K562 (cell line): ENCODE results near the gene KCNN4. TPM values are rescaled to one million over a fixed set of nuclear protein-coding genes. Genes with fewer than 3 reads are reported as not detected.

ENCODE experiments used
- ATAC-seq: fragments of 200-7000 bp; cut with Tn5 transposase; 3 replicates; pipeline ENCODE4 v1.9.1; 2020; ENCODE audit warnings: moderate library complexity
- BruUV-seq: library from RNA; stranded (reverse); fragments of 400-500 nt; replicated peaks from 2 replicates; lab custom pipeline; 2021; lab: Mats Ljungman, UMichigan
- CTCF ChIA-PET: fragments of 300-600 bp; formaldehyde crosslinking; extraction: SDS; loops from one replicate; lab custom pipeline; 2021; ENCODE audit warnings: low intra/inter-chr PET ratio; lab: Yijun Ruan, JAX
- POLR2A ChIA-PET: fragments of 300-600, 350-650 bp; sonication (Branson Sonifier 250); formaldehyde crosslinking; extraction: SDS; loops from one replicate; lab custom pipeline; 2021; ENCODE audit warnings: antibody characterized with exemption, inconsistent platforms; lab: Yijun Ruan, JAX
- DNase-seq, 4 experiments: peaks; one replicate each; pipeline versions ENCODE4 v3.0.0 to v3.0.0-alpha.2; 2011 to 2018; ENCODE audit warnings: low spot score in 3 of 4, mixed read lengths in 3 of 4; ENCODE audit errors: extremely low read depth in 1 of 4
- FAIRE-seq: peaks from 2 replicates; lab custom pipeline; 2011; peaks lifted over from hg19 to GRCh38; lab: Jason Lieb, UNC
- H2AFZ ChIP-seq: 2 replicates; pipeline ENCODE4 v1.6.0; 2011; ENCODE audit warnings: low read depth, low read length, control low read depth, inconsistent platforms
- H3K27ac ChIP-seq: fragments of 200-600 bp; 3 replicates; pipeline ENCODE4 v1.8.0; 2011; ENCODE audit warnings: low read depth, mild to moderate bottlenecking, control low read depth, inconsistent platforms, low read length, moderate library complexity, mixed read lengths; ENCODE audit errors: extremely low read depth
- H3K27me3 ChIP-seq, 2 experiments: fragments of 300-600 bp in 1 of 2; 2 replicates in 1 of 2; 3 replicates in 1 of 2; pipeline versions ENCODE4 v1.6.0 to v1.8.0; 2011; ENCODE audit warnings: inconsistent platforms in 2 of 2, low read length in 2 of 2, mild to moderate bottlenecking in 1 of 2, mixed read lengths in 1 of 2, moderate library complexity in 1 of 2; ENCODE audit not compliant: control insufficient read depth in 2 of 2, insufficient read depth in 2 of 2
- H3K36me3 ChIP-seq: fragments of 300-600 bp; 3 replicates; pipeline ENCODE4 v1.8.0; 2011; ENCODE audit warnings: mild to moderate bottlenecking, low read length, inconsistent platforms; ENCODE audit not compliant: control insufficient read depth, insufficient read depth
- H3K4me1 ChIP-seq, 2 experiments: fragments of 200-600 bp in 1 of 2; replicated peaks in 1 of 2; 2 replicates in 1 of 2; 3 replicates in 1 of 2; pipeline versions ENCODE4 v1.5.1 to v1.8.0; 2011; ENCODE audit warnings: inconsistent platforms in 2 of 2, low read length in 2 of 2, mild to moderate bottlenecking in 1 of 2, mixed read lengths in 1 of 2, moderate library complexity in 1 of 2; ENCODE audit not compliant: control insufficient read depth in 2 of 2, insufficient read depth in 2 of 2
- H3K4me2 ChIP-seq: 2 replicates; pipeline ENCODE4 v1.6.1; 2011; ENCODE audit warnings: low read length, control low read depth, inconsistent platforms, mixed read lengths; ENCODE audit not compliant: insufficient read depth
- H3K4me3 ChIP-seq: fragments of 200-600 bp; sonication (generic), shearing (Covaris generic); 2 replicates; pipeline ENCODE4 v1.5.1; 2016; ENCODE audit warnings: control low read depth, inconsistent platforms
- H3K79me2 ChIP-seq: fragments of 200-600 bp; 3 replicates; pipeline ENCODE4 v1.8.0; 2011; ENCODE audit warnings: low read length, inconsistent platforms; ENCODE audit not compliant: control insufficient read depth, insufficient read depth
- H3K9ac ChIP-seq, 2 experiments: 2 replicates each; pipeline versions ENCODE4 v1.6.0 to v1.6.1; 2011; ENCODE audit warnings: low read depth in 2 of 2, low read length in 2 of 2, control low read depth in 1 of 2, inconsistent platforms in 1 of 2, mild to moderate bottlenecking in 1 of 2, mixed read lengths in 1 of 2; ENCODE audit not compliant: insufficient read depth in 1 of 2
- H3K9me1 ChIP-seq: one replicate; pipeline ENCODE4 v1.6.0; 2011; ENCODE audit warnings: inconsistent platforms, mild to moderate bottlenecking, low read length, moderate library complexity; ENCODE audit not compliant: control insufficient read depth, insufficient read depth
- H3K9me3 ChIP-seq: replicated peaks from 2 replicates; pipeline ENCODE4 v1.5.1; 2011; ENCODE audit warnings: low read depth, low read length, inconsistent platforms; ENCODE audit not compliant: control insufficient read depth, insufficient read depth
- H4K20me1 ChIP-seq: replicated peaks from 2 replicates; pipeline ENCODE4 v1.6.1; 2011; ENCODE audit warnings: low read length, inconsistent platforms, mixed read lengths; ENCODE audit not compliant: control insufficient read depth, insufficient read depth
- HOMEZ ChIP-seq: fragments of 250-450 bp; sonication (Bioruptor Pico); IDR thresholded peaks from 2 replicates; pipeline ENCODE4 v1.4.0; 2020; ENCODE audit warnings: mild to moderate bottlenecking, moderate library complexity
- MITF ChIP-seq: IDR thresholded peaks from 2 replicates; pipeline ENCODE4 v1.6.1; 2014; ENCODE audit warnings: antibody characterized with exemption
- NFIC ChIP-seq: fragments of 450-650 bp; IDR thresholded peaks from 2 replicates; pipeline ENCODE4 v1.6.1; 2017; ENCODE audit warnings: mild to moderate bottlenecking, inconsistent platforms
- ZBTB9 ChIP-seq: fragments of 450-650 bp; formaldehyde crosslinking; IDR thresholded peaks from 2 replicates; pipeline ENCODE4 v1.4.0; 2020; ENCODE audit warnings: mild to moderate bottlenecking, moderate library complexity
- ZNF197 ChIP-seq: fragments of 200-800 bp; sonication (Bioruptor generic); IDR thresholded peaks from 2 replicates; pipeline ENCODE4 v1.6.1; 2016; ENCODE audit warnings: low read depth, missing genetic modification characterization, missing compliant biosample characterization
- ZNF318 ChIP-seq, 2 experiments: fragments of 450-650 bp; IDR thresholded peaks; 2 replicates each; pipeline ENCODE4 v1.6.1; 2016; ENCODE audit warnings: mild to moderate bottlenecking in 2 of 2, borderline replicate concordance in 1 of 2, low read depth in 1 of 2, moderate library complexity in 1 of 2
- ZNF75A ChIP-seq: fragments of 450-650 bp; formaldehyde crosslinking; IDR thresholded peaks from 2 replicates; pipeline ENCODE4 v1.4.0; 2020; ENCODE audit warnings: mild to moderate bottlenecking
- ZNF76 ChIP-seq: fragments of 250-450 bp; sonication (Bioruptor Pico); IDR thresholded peaks from 2 replicates; pipeline ENCODE4 v1.4.0; 2020; ENCODE audit warnings: mild to moderate bottlenecking, moderate library complexity, borderline replicate concordance
- WGBS: fragments of 100-300 bp; shearing (Covaris generic); methylation state at CpG from one replicate; pipeline ENCODE4 v1.1.6; 2016; ENCODE audit warnings: low coverage, mixed read lengths; ENCODE audit not compliant: insufficient coverage; ENCODE audit errors: missing lambda C conversion rate; 5-methylcytosine and 5-hydroxymethylcytosine counted together
- in situ Hi-C: fragments of 300-500 bp; cut with MboI; formaldehyde crosslinking; loops from 4 replicates; pipeline ENCODE4 v1.15.0; 2018; ENCODE audit warnings: inconsistent platforms, mixed read lengths
- intact Hi-C: fragments of 100-400 bp; cut with micrococcal nuclease; formaldehyde crosslinking; loops from 2 replicates; pipeline ENCODE4 v1.14.2; 2022
- polyA plus RNA-seq, 8 experiments: library from polyadenylated mRNA; depleted of rRNA in 4 of 8; stranded (reverse) in 5 of 8; unstranded in 3 of 8; fragments of >200 nt; fragmentation: Nextera tagmentation in 2 of 8; fragmentation: Illumina TruSeq in 1 of 8; extraction: Ambion mirVana in 2 of 8; extraction: Trizol in 1 of 8; gene quantifications; 2 replicates each; pipeline versions ENCODE4 v1.2.1 to v1.2.3, GENCODE V29; 2011 to 2014; ENCODE audit warnings: inconsistent platforms in 1 of 8, missing spikeins in 1 of 8
- total RNA-seq, 7 experiments: library from RNA; depleted of rRNA in 6 of 7; stranded (reverse); fragments of >200 nt in 6 of 7; fragmentation: Illumina TruSeq in 2 of 7; extraction: Trizol in 2 of 7; gene quantifications; 2 replicates each; pipeline versions ENCODE4 v1.2.1 to v1.2.3, GENCODE V29; 2011 to 2021; ENCODE audit warnings: low replicate concordance in 1 of 7

Gene KCNN4
- total and polyA plus RNA-seq, 9 of the 15 experiments (the other 6 are each of a cell fraction or from before 2014, with no cell fraction given) = 0.53 to 37.7 (median 25.9) TPM

GRCh38 chr19:43743059-43743458 lies 37.7 kb downstream of the KCNN4 start:
- TF ChIP-seq HOMEZ (no peak), ZBTB9 (no peak), ZNF75A (CRISPR knock-in tag) (no peak), MITF (no peak), NFIC (0 out of 2 replicates have a peak, but pooled peaks have one; percentile 20), ZNF197 (no peak), ZNF76 (no peak), ZNF318 (IDR thresholded peaks at IDR 0.05; ENCODE audit: borderline replicate concordance in 1 of 2, low read depth in 1 of 2) (no peak)
- H3K4me2 ChIP-seq = no peak overlapping the region
- H2AFZ ChIP-seq = no peak overlapping the region
- in situ Hi-C loops = no loop called here
- ATAC-seq (no peak), FAIRE-seq (no peak), DNase-seq (no peak)
- H3K9me1 ChIP-seq = no peaks in the 10 kb centered on the region
- no peaks in the 10 kb centered on the region for H3K9me3 ChIP-seq
- intact Hi-C loops = no loop called here
- no peaks in the 10 kb centered on the region; the same call in 1 of the 2 replicates for H4K20me1 ChIP-seq
- peaks cover 98% of the 10 kb centered on the region for H3K36me3 ChIP-seq
- no peaks in the 10 kb centered on the region for H3K27me3 ChIP-seq
- H3K9ac ChIP-seq = no peak overlapping the region
- CTCF ChIA-PET = no interaction called here
- H3K79me2 ChIP-seq = no peaks in the 10 kb centered on the region
- no TSS peak for BruUV-seq
- H3K4me1 ChIP-seq = no peaks in the 10 kb centered on the region; a peak in 1 of 5 replicates
- POLR2A ChIA-PET = interaction anchor here (0.6 to 1.0 kb wide), 3 partner anchors 11 to 1025 kb away, joined by 3 read pairs; no protein-coding TSS in a partner anchor
- no peak overlapping the region for H3K4me3 ChIP-seq
- 96% methylated on average over 3 of the region's 3 CpGs for WGBS
- no peak overlapping the region for H3K27ac ChIP-seq
